ENCODE measurements around the gene SLC25A13. TPM values are rescaled to one million over a fixed set of nuclear protein-coding genes. Genes with fewer than 3 reads are reported as not detected.

The SLC25A13 gene
- total and polyA plus RNA-seq, 12 donors, result 10.8 to 55.1 (median 33.9) TPM

GRCh38 chr7:96225251-96225650, 96.6 kb downstream of the SLC25A13 start:
- DNase-seq, result no peak
- intact Hi-C loops (cut with DNase I), result loop anchor here in 1 of 2 donors (5.0 kb wide), 1 partner anchor 82 kb away; no protein-coding TSS in a partner anchor
- TF ChIP-seq CTCF (IDR thresholded peaks at IDR 0.05), result no peak
- TF ChIP-seq POLR2A (IDR thresholded peaks at IDR 0.05), result no peak
- Histone ChIP-seq H3K27me3 (no peaks in the 10 kb centered on the region), H3K36me3 (replicated peaks in 1 of 2) (no peaks in the 10 kb centered on the region), H3K4me3 (no peak overlapping the region), H3K9me3 (replicated peaks in 1 of 3) (no peaks in the 10 kb centered on the region), H3K27ac (no peak overlapping the region), H3K4me1 (replicated peaks in 1 of 2) (peaks cover 0 to 7% of the 10 kb centered on the region in 2 donors)
- 91 to 98% (median 97%) methylated on average over 5 of the region's 5 CpGs for WGBS, 4 donors

GRCh38 chr7:96224685-96225084, 97.2 kb downstream of the SLC25A13 start:
- no peaks in the 10 kb centered on the region for H3K36me3 ChIP-seq (replicated peaks in 1 of 2)
- intact Hi-C loops (cut with DNase I), result loop anchor here in 1 of 2 donors (5.0 kb wide), 1 partner anchor 83 kb away; no protein-coding TSS in a partner anchor
- TF ChIP-seq POLR2A (IDR thresholded peaks at IDR 0.05) (no peak), CTCF (IDR thresholded peaks at IDR 0.05) (no peak)
- DNase-seq, result no peak
- no peaks in the 10 kb centered on the region for H3K27me3 ChIP-seq
- H3K4me3 ChIP-seq, result no peak overlapping the region
- H3K9me3 ChIP-seq (replicated peaks in 1 of 3), result no peaks in the 10 kb centered on the region
- peaks cover 0 to 12% of the 10 kb centered on the region in 2 donors for H3K4me1 ChIP-seq (replicated peaks in 1 of 2)
- WGBS, 4 donors, result 89 to 100% (median 98%) methylated on average over 1 of the region's 1 CpG
- H3K27ac ChIP-seq, result no peak overlapping the region

- no peak for TF ChIP-seq CTCF (IDR thresholded peaks at IDR 0.05)
- no peak for TF ChIP-seq POLR2A (IDR thresholded peaks at IDR 0.05)
- 84 to 87% (median 86%) methylated on average over 3 of the region's 3 CpGs for WGBS, 4 donors
- intact Hi-C loops (cut with DNase I), result no loop called here
- Histone ChIP-seq H3K4me1 (replicated peaks in 1 of 2) (peaks cover 0 to 16% of the 10 kb centered on the region in 2 donors), H3K4me3 (no peak overlapping the region), H3K27me3 (no peaks in the 10 kb centered on the region), H3K27ac (no peak overlapping the region), H3K9me3 (replicated peaks in 1 of 3) (no peaks in the 10 kb centered on the region), H3K36me3 (replicated peaks in 1 of 2) (no peaks in the 10 kb centered on the region)
- no peak for DNase-seq
Observed at GRCh38 chr7:96224073-96224472, 97.8 kb downstream of the SLC25A13 start.

GRCh38 chr7:96221888-96222287, 100.0 kb downstream of the SLC25A13 start:
- intact Hi-C loops (cut with DNase I), result no loop called here
- Histone ChIP-seq H3K27ac (no peak overlapping the region), H3K36me3 (replicated peaks in 1 of 2) (no peaks in the 10 kb centered on the region), H3K4me3 (no peak overlapping the region), H3K9me3 (replicated peaks in 1 of 3) (no peaks in the 10 kb centered on the region), H3K4me1 (replicated peaks in 1 of 2) (peaks cover 0 to 10% of the 10 kb centered on the region in 2 donors), H3K27me3 (no peaks in the 10 kb centered on the region)
- no peak for TF ChIP-seq CTCF (IDR thresholded peaks at IDR 0.05)
- no peak for TF ChIP-seq POLR2A (IDR thresholded peaks at IDR 0.05)
- DNase-seq, result no peak
- WGBS, 4 donors, result 98 to 99% (median 98%) methylated on average over 5 of the region's 5 CpGs
